Cardiac fibroblast (primary cell): ENCODE results near the gene OVAAL.
A peak's percentile ranks its signal among the peaks of the same experiment; 100 is the strongest.

Experiments used
- DNase-seq, 2 donors: peaks; one replicate each; pipeline versions ENCODE4 v3.0.0 to v3.0.0-alpha.2; 2010; ENCODE audit warnings: low read depth in 2 of 2
- H3K4me3 ChIP-seq, 2 donors: replicated peaks in 1 of 2; 1 replicate in 1 of 2; 2 replicates in 1 of 2; pipeline ENCODE4 v1.5.1; 2011; ENCODE audit warnings: low read depth in 2 of 2, low read length in 2 of 2, mild to moderate bottlenecking in 2 of 2, moderate library complexity in 1 of 2
- CTCF ChIP-seq: IDR thresholded peaks from one replicate; pipeline ENCODE4 v1.5.1; 2011; ENCODE audit warnings: low read depth, mild to moderate bottlenecking, low read length, inconsistent platforms

Gene OVAAL

DNA sequence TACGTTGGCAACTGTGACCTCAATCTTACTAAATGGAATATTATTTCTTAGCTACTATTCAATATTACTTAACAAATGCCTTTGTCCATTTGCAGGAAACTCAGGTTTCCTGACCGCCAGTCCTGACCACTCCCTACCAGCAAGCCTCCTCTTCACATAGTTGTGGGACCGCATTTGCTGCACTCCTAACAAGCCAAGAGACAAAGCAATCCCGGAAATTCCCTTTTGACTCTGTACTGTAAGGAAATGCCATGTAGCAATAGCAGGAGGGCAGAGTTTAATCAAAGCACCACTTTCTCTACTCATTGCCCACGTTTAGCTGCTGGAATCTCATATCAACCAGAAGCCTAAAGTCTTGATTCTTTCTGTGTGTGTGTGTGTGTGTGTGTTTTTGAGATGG, 28.3 kb upstream of the OVAAL start:
- H3K4me3 ChIP-seq = no peak overlapping the region
- peak; percentile 79 to 97 for DNase-seq
- no peak for TF ChIP-seq CTCF

GRCh38 chr1:180532854-180533253, 25.9 kb upstream of the OVAAL start:
- TF ChIP-seq CTCF = no peak

DNA sequence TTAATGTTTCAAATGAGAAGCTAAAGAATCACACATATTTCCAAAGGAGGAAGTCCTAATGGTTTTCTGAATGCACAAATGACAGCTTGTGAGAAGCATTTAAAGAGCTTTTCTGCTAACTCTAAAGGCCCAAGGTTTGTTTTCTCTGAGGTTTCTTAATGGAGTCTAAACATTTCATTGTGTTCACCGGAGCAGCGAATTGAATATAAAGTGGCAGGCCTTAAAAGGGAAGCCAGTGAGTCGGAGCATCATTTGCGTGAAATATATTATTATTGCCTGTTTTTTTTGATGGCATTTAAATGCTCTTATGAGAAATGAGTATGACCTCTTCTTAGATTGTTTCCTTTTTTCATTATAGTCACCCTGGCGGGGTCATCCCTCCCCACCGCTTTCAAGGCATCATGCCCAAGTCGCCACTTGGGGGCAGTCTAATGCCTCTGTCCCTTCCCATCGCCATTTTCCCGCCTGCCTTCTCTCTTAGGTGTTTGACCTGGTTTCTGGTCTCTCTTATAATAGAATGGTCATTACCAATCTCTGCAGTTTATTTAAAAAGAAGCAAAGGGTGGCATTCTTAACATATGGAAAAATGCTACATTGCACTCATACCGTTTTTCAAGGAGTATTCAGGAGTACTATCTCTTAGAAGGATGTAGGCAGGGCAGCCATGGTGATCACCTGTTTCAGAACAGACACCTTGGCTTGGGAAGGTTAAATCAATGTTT, 25.3 kb upstream of the OVAAL start:
- H3K4me3 ChIP-seq = no peak overlapping the region
- peak; percentile 60 to 77 for DNase-seq
- TF ChIP-seq CTCF = peak; percentile 89

More at GRCh38 chr1:180532854-180533253, 25.9 kb upstream of the OVAAL start:
- no peak for DNase-seq
- H3K4me3 ChIP-seq = no peak overlapping the region

- no peak overlapping the region for H3K4me3 ChIP-seq
- no peak for DNase-seq
- no peak for TF ChIP-seq CTCF
These were observed 24.6 kb upstream of the OVAAL start for GRCh38 chr1:180534214-180534613.

DNA sequence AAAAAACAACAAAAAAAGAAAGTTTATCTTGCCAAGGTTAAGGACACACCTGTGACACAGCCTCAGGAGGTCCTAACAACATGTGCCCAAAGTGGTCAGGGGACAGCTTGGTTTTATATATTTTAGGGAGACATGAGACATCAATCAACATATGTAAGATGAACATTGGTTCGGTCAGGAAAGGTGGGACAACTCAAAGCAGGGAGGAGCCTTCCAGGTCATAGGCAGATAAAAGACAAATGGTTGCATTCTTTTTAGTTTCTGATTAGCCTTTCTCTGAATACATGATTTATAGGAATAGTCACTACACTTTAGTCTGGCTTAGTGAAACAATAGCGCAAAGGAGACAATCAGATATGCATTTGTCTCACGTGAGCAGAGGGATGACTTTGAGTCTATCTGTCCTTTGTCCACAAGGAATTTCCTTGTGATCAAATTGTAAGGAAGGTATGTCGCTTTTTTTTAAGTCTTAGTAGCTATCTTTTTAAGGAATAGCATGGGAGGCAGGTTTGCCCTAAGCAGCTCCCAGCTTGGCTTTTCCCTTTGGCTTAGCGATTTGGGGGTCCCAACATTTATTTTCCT, 23.3 kb upstream of the OVAAL start:
- no peak overlapping the region for H3K4me3 ChIP-seq
- no peak for DNase-seq
- no peak for TF ChIP-seq CTCF

- no peak for TF ChIP-seq CTCF
- DNase-seq = no peak
- no peak overlapping the region for H3K4me3 ChIP-seq
These were observed 21.9 kb upstream of the OVAAL start for GRCh38 chr1:180536821-180537372.
